ENCODE results near the gene ADISSP. TPM values are rescaled to one million over a fixed set of nuclear protein-coding genes. Genes with fewer than 3 reads are reported as not detected.

ADISSP gene
- total RNA-seq, 4 donors from 2014 or later, result 11.6 to 17.0 (median 16.3) TPM

- TF ChIP-seq CTCF (IDR thresholded peaks at IDR 0.05), result no peak
- TF ChIP-seq POLR2A (IDR thresholded peaks at IDR 0.05), result no peak
- Histone ChIP-seq H3K36me3 (no peaks in the 10 kb centered on the region), H3K4me3 (replicated peaks in 1 of 3) (no peak overlapping the region), H3K4me1 (no peaks in the 10 kb centered on the region), H3K27me3 (no peaks in the 10 kb centered on the region), H3K9me3 (no peaks in the 10 kb centered on the region), H3K27ac (no peak overlapping the region)
- WGBS, 2 donors, result 86 to 91% methylated on average over 4 of the region's 4 CpGs
- intact Hi-C loops (cut with DNase I), result no loop called here
- DNase-seq, result no peak
These were observed 48.5 kb downstream of the ADISSP start for GRCh38 chr20:3719046-3719445.

GRCh38 chr20:3716195-3716834 lies 51.2 kb downstream of the ADISSP start:
- H3K36me3 ChIP-seq, result no peaks in the 10 kb centered on the region
- no peaks in the 10 kb centered on the region for H3K4me1 ChIP-seq
- H3K4me3 ChIP-seq (replicated peaks in 1 of 3), result no peak overlapping the region
- H3K9me3 ChIP-seq, result no peaks in the 10 kb centered on the region
- WGBS, 2 donors, result 73 to 86% methylated on average over 4 of the region's 4 CpGs
- intact Hi-C loops (cut with DNase I), result no loop called here
- DNase-seq, result peak; percentile 47 to 58
- no peak overlapping the region for H3K27ac ChIP-seq
- no peaks in the 10 kb centered on the region for H3K27me3 ChIP-seq
- TF ChIP-seq POLR2A (IDR thresholded peaks at IDR 0.05), result no peak
- peak in 5 of 6 experiments; percentile 46 to 69 (median 54) for TF ChIP-seq CTCF (IDR thresholded peaks at IDR 0.05)

GRCh38 chr20:3714092-3714491 lies 53.5 kb downstream of the ADISSP start:
- TF ChIP-seq POLR2A (IDR thresholded peaks at IDR 0.05) (no peak), CTCF (IDR thresholded peaks at IDR 0.05) (no peak)
- 71 to 80% methylated on average over 4 of the region's 4 CpGs for WGBS, 2 donors
- Histone ChIP-seq H3K9me3 (no peaks in the 10 kb centered on the region), H3K27me3 (no peaks in the 10 kb centered on the region), H3K27ac (no peak overlapping the region), H3K4me1 (peaks cover 0 to 8% of the 10 kb centered on the region in 2 donors), H3K36me3 (no peaks in the 10 kb centered on the region), H3K4me3 (replicated peaks in 1 of 3) (no peak overlapping the region)
- DNase-seq, result no peak
- intact Hi-C loops (cut with DNase I), result no loop called here

- 83 to 86% methylated on average over 9 to 15 of the region's 15 CpGs for whole genome bisulfite sequencing, 2 donors
- TF ChIP-seq POLR2A (IDR thresholded peaks at IDR 0.05) (no peak), CTCF (IDR thresholded peaks at IDR 0.05) (no peak)
- Histone ChIP-seq H3K36me3 (no peaks in the 10 kb centered on the region), H3K9me3 (no peaks in the 10 kb centered on the region), H3K4me3 (replicated peaks in 1 of 3) (no peak within 1 kb of the TSS), H3K4me1 (peaks cover 0 to 8% of the 10 kb centered on the region in 2 donors), H3K27ac (no peak within 1 kb of the TSS), H3K27me3 (no peaks in the 10 kb centered on the region)
- intact Hi-C loops (cut with DNase I), result no loop called here
- peak in 1 of 2 donors; percentile 16 for DNase-seq
These were observed 55.2 kb downstream of the ADISSP start, which contains the start of gene SIGLEC1 for GRCh38 chr20:3712279-3712873. TSS of gene SIGLEC1 (minus strand) at chr20:3712600. CDS start at chr20:3707128, 5,472 bp downstream.

- no peak for DNase-seq
- Histone ChIP-seq H3K4me1 (peaks cover 0 to 12% of the 10 kb centered on the region in 2 donors), H3K9me3 (no peaks in the 10 kb centered on the region), H3K27me3 (no peaks in the 10 kb centered on the region), H3K27ac (no peak overlapping the region), H3K36me3 (no peaks in the 10 kb centered on the region), H3K4me3 (replicated peaks in 1 of 3) (no peak overlapping the region)
- TF ChIP-seq CTCF (IDR thresholded peaks at IDR 0.05) (no peak), POLR2A (IDR thresholded peaks at IDR 0.05) (no peak)
- intact Hi-C loops (cut with DNase I), result no loop called here
- WGBS, 2 donors, result 74 to 78% methylated on average over 3 to 4 of the region's 4 CpGs
These were observed 56.0 kb downstream of the ADISSP start for GRCh38 chr20:3711484-3711941.

All from thyroid gland (tissue), 4 donors.